GM23248 (cell line): ENCODE results near the gene SCRN2. TPM values are rescaled to one million over a fixed set of nuclear protein-coding genes. Genes with fewer than 3 reads are reported as not detected.
A peak's percentile ranks its signal among the peaks of the same experiment; 100 is the strongest.

Experiments
- DNase-seq: peaks from one replicate; pipeline ENCODE4 v3.0.0-alpha.2; 2015
- H2AFZ ChIP-seq: fragments of 200-600 bp; sonication (generic); 2 replicates; pipeline ENCODE4 v1.6.1; 2016; ENCODE audit warnings: antibody characterized with exemption
- H3F3A ChIP-seq: fragments of 200-600 bp; sonication (generic); 2 replicates; pipeline ENCODE4 v1.6.1; 2016; ENCODE audit warnings: mild to moderate bottlenecking, antibody characterized with exemption, mixed run types; ENCODE audit not compliant: insufficient read depth
- H3K27ac ChIP-seq: fragments of 200-600 bp; sonication (generic); 2 replicates; pipeline ENCODE4 v1.5.1; 2016; ENCODE audit warnings: mild to moderate bottlenecking
- H3K27me3 ChIP-seq: fragments of 200-600 bp; sonication (generic); replicated peaks from 2 replicates; pipeline ENCODE4 v1.6.1; 2016; ENCODE audit warnings: mild to moderate bottlenecking; ENCODE audit not compliant: insufficient read depth
- H3K36me3 ChIP-seq: fragments of 200-600 bp; sonication (generic); 2 replicates; pipeline ENCODE4 v1.6.1; 2016; ENCODE audit warnings: low read depth, mild to moderate bottlenecking
- H3K4me1 ChIP-seq: fragments of 200-600 bp; sonication (generic); 2 replicates; pipeline ENCODE4 v1.6.1; 2016; ENCODE audit warnings: mild to moderate bottlenecking; ENCODE audit not compliant: insufficient read depth
- H3K4me2 ChIP-seq: fragments of 200-600 bp; sonication (generic); one replicate; pipeline ENCODE4 v1.6.1; 2016; ENCODE audit warnings: mild to moderate bottlenecking; ENCODE audit not compliant: unreplicated experiment
- H3K4me3 ChIP-seq: fragments of 200-600 bp; sonication (generic); 2 replicates; pipeline ENCODE4 v1.5.1; 2016; ENCODE audit warnings: mild to moderate bottlenecking
- H3K79me2 ChIP-seq: fragments of 200-600 bp; sonication (generic); 2 replicates; pipeline ENCODE4 v1.6.1; 2016; ENCODE audit warnings: mild to moderate bottlenecking; ENCODE audit not compliant: insufficient read depth
- H3K9ac ChIP-seq: fragments of 200-600 bp; sonication (generic); 2 replicates; pipeline ENCODE4 v1.6.1; 2016; ENCODE audit warnings: mild to moderate bottlenecking
- H3K9me2 ChIP-seq: fragments of 200-600 bp; sonication (generic); 2 replicates; pipeline ENCODE4 v1.6.1; 2016; ENCODE audit warnings: mixed run types, mild to moderate bottlenecking, moderate library complexity; ENCODE audit not compliant: insufficient read depth
- H3K9me3 ChIP-seq: fragments of 200-600 bp; sonication (generic); one replicate; pipeline ENCODE4 v1.6.1; 2017; ENCODE audit warnings: low read depth
- H4K20me1 ChIP-seq: fragments of 200-600 bp; sonication (generic); 2 replicates; pipeline ENCODE4 v1.6.0; 2016; ENCODE audit not compliant: insufficient read depth
- EZH2 ChIP-seq: fragments of 200-600 bp; sonication (generic); IDR thresholded peaks from 2 replicates; pipeline ENCODE4 v1.6.1; 2018; ENCODE audit warnings: antibody characterized with exemption, mild to moderate bottlenecking; ENCODE audit not compliant: insufficient read depth, poor library complexity, severe bottlenecking
- EZH2phosphoT487 ChIP-seq: fragments of 200-600 bp; sonication (generic); IDR thresholded peaks from 2 replicates; pipeline ENCODE4 v1.6.1; 2018; ENCODE audit warnings: antibody characterized with exemption, moderate library complexity, mild to moderate bottlenecking, low read depth; ENCODE audit not compliant: insufficient read depth
- WGBS, 2 experiments: methylation state at CpG; one replicate each; pipeline ENCODE4 v1.1.6; 2015 to 2017; ENCODE audit warnings: low lambda C conversion rate in 2 of 2, low coverage in 1 of 2; ENCODE audit errors: missing lambda C conversion rate in 2 of 2; 5-methylcytosine and 5-hydroxymethylcytosine counted together
- in situ Hi-C: fragments of 300-500 bp; cut with MboI; formaldehyde crosslinking; loops from 2 replicates; pipeline ENCODE4 v1.15.0; 2020
- polyA plus RNA-seq: library from polyadenylated mRNA; unstranded; fragments of >200 nt; fragmentation: Nextera tagmentation; extraction: Ambion mirVana; gene quantifications from 2 replicates; pipeline ENCODE4 v1.2.1, GENCODE V29; 2016
- total RNA-seq: library from RNA; depleted of rRNA; stranded (reverse); fragments of >200 nt; shearing (Covaris generic); gene quantifications from 2 replicates; pipeline ENCODE4 v1.2.3, GENCODE V29; 2014

SCRN2 gene
- total and polyA plus RNA-seq, 2 experiments from 2014 or later: 39.5 to 41.2 TPM

GRCh38 chr17:47884905-47885730 lies 44.0 kb upstream of the SCRN2 start:
- no peak overlapping the region for H3K9ac ChIP-seq
- TF ChIP-seq EZH2phosphoT487: no peak

GRCh38 chr17:47884427-47884740 lies 43.3 kb upstream of the SCRN2 start:
- no peak overlapping the region for H3K9ac ChIP-seq
- no peak overlapping the region for H3K27ac ChIP-seq
- H2AFZ ChIP-seq: no peak overlapping the region
- H3K79me2 ChIP-seq: no peaks in the 10 kb centered on the region
- in situ Hi-C loops: no loop called here
- H3K27me3 ChIP-seq: no peaks in the 10 kb centered on the region
- H3K9me2 ChIP-seq: no peaks in the 10 kb centered on the region
- WGBS, 2 experiments: 53 to 64% methylated on average over 5 of the region's 5 CpGs
- H3K4me1 ChIP-seq: peaks cover 10% of the 10 kb centered on the region
- 0 out of 2 replicates have a peak, but pooled peaks cover 12% of the 10 kb centered on the region for H3F3A ChIP-seq
- H3K4me3 ChIP-seq: no peak overlapping the region
- H3K4me2 ChIP-seq: no peak overlapping the region
- no peaks in the 10 kb centered on the region for H3K9me3 ChIP-seq
- no peak for TF ChIP-seq EZH2
- H3K36me3 ChIP-seq: no peaks in the 10 kb centered on the region
- H4K20me1 ChIP-seq: no peaks in the 10 kb centered on the region
- DNase-seq: no peak

More at GRCh38 chr17:47884905-47885730, 44.0 kb upstream of the SCRN2 start:
- H3K27ac ChIP-seq: no peak overlapping the region
- WGBS, 2 experiments: 40 to 45% methylated on average over 11 of the region's 11 CpGs
- no peaks in the 10 kb centered on the region for H3K27me3 ChIP-seq
- in situ Hi-C loops: loop anchor here (5.0 kb wide), 1 partner anchor 43 kb away; the partner anchor contains the start of gene SCRN2
- DNase-seq: no peak
- H3K9me2 ChIP-seq: no peaks in the 10 kb centered on the region
- H2AFZ ChIP-seq: no peak overlapping the region
- H3K4me2 ChIP-seq: no peak overlapping the region
- no peaks in the 10 kb centered on the region for H3K36me3 ChIP-seq
- H3K79me2 ChIP-seq: no peaks in the 10 kb centered on the region
- no peaks in the 10 kb centered on the region for H3K9me3 ChIP-seq
- H3K4me1 ChIP-seq: peaks cover 9% of the 10 kb centered on the region
- 0 out of 2 replicates have a peak, but pooled peaks cover 12% of the 10 kb centered on the region for H3F3A ChIP-seq
- H4K20me1 ChIP-seq: no peaks in the 10 kb centered on the region
- H3K4me3 ChIP-seq: no peak overlapping the region

GRCh38 chr17:47883589-47884426 lies 42.7 kb upstream of the SCRN2 start:
- H3K4me3 ChIP-seq: no peak overlapping the region
- H3K36me3 ChIP-seq: no peaks in the 10 kb centered on the region
- H4K20me1 ChIP-seq: no peaks in the 10 kb centered on the region
- no peak for DNase-seq
- no peak overlapping the region for H3K9ac ChIP-seq
- H3F3A ChIP-seq: peaks cover 16% of the 10 kb centered on the region
- TF ChIP-seq EZH2 (no peak), EZH2phosphoT487 (no peak)
- H3K4me1 ChIP-seq: peaks cover 15% of the 10 kb centered on the region
- in situ Hi-C loops: no loop called here
- H2AFZ ChIP-seq: no peak overlapping the region
- 54 to 56% methylated on average over 9 of the region's 9 CpGs for WGBS, 2 experiments
- H3K27me3 ChIP-seq: no peaks in the 10 kb centered on the region
- no peak overlapping the region for H3K4me2 ChIP-seq
- H3K79me2 ChIP-seq: no peaks in the 10 kb centered on the region
- no peak overlapping the region for H3K27ac ChIP-seq
- H3K9me2 ChIP-seq: no peaks in the 10 kb centered on the region
- no peaks in the 10 kb centered on the region for H3K9me3 ChIP-seq

GRCh38 chr17:47882695-47883588 lies 41.9 kb upstream of the SCRN2 start:
- TF ChIP-seq EZH2phosphoT487 (no peak), EZH2 (no peak)
- in situ Hi-C loops: no loop called here
- Histone ChIP-seq H3K27ac (peak overlapping the region; percentile 61), H3K9me3 (no peaks in the 10 kb centered on the region), H3K4me2 (peak overlapping the region; percentile 59), H3K27me3 (no peaks in the 10 kb centered on the region), H4K20me1 (no peaks in the 10 kb centered on the region), H3K9ac (peak overlapping the region; percentile 61), H3K4me3 (peak overlapping the region; percentile 46), H2AFZ (peak overlapping the region; percentile 84), H3K9me2 (no peaks in the 10 kb centered on the region), H3K36me3 (no peaks in the 10 kb centered on the region), H3F3A (peaks cover 23% of the 10 kb centered on the region), H3K79me2 (no peaks in the 10 kb centered on the region), H3K4me1 (peaks cover 24% of the 10 kb centered on the region)
- WGBS, 2 experiments: 86% methylated on average over 9 of the region's 9 CpGs
- no peak for DNase-seq
